GM18511 (cell line): ENCODE results near the gene SYNE4.

ENCODE experiments used
- ATAC-seq: cut with Tn5 transposase; IDR thresholded peaks from one replicate; pipeline ENCODE4 v1.9.1; 2021; ENCODE audit warnings: mild to moderate bottlenecking, moderate library complexity; ENCODE audit not compliant: unreplicated experiment

Gene SYNE4

DNA sequence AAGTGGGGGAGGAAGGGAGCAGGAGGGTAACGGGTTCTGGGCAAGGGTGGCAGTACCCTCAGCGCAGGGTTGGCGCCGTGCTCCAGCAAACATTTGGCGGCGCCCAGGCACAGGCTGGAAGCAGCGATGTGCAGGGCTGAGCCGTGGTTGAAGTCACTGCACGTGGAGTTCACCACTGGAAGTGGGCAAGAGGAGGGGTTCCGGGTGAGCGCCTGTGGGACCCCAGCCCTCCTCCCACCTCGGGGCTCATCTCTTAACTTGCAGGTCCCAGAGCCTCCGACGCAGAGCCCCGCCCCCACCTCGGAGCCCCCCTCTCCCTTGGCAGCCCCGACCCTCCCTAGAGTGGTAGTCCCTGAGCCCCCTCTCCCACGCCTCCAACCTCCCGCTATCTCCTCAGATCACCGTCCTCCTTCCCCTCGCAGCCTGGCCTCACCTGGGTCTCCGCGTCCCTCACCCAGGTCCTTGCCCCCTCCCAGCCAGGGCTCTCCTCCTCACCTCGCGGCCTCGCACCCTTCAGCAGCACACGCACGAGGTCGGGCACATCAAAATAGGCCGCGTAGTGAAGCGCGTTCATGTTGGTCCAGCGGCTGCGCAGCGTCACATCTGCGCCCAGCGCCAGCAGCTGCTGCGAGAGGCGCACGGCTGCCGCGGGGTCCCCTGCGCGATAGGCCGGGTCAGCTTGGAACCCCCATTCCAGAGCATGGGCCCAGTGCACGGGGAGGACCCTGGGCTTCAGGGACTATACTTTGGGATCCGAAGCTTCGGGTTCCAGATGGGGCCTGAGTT is 17.7 kb upstream of the SYNE4 start:
- no peak for ATAC-seq

DNA sequence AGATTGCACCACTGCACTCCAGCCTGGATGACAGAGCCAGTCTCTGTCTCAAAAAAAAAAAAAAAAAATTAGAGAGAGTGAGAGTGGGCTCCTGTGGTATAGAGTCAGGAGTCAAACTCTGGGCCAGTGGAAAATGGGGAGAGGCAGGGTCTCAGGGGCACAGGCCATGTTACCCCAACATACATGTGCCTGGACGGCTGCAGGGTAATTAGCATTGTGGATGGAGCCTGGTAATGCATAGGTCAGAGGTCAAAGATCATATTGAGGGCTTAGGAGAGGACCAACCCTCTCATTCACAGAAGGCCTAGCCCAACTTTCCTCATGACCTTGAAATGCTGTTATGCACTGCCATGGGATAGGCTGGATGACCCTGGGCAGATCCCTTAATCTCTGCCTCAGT is 16.9 kb upstream of the SYNE4 start:
- ATAC-seq: no peak

DNA sequence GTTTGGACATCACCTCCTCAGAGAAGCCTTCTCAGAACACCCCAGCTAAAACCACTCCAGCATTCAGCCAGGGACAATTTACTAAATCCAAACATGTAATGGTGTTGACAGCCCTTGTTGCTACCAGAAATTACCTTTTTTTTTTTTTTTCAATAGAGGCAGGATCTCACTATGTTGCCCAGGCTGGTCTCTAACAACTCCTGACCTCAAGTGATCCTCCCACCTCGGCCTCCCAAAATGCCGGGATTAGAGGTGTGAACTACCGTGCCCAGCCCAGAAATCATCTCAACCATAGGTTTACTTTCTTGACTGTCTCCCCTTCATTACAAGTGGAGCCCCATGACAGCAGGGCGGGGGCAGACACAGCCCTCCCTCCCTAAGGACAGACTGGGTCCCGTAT is 14.8 kb upstream of the SYNE4 start:
- no peak for ATAC-seq

DNA sequence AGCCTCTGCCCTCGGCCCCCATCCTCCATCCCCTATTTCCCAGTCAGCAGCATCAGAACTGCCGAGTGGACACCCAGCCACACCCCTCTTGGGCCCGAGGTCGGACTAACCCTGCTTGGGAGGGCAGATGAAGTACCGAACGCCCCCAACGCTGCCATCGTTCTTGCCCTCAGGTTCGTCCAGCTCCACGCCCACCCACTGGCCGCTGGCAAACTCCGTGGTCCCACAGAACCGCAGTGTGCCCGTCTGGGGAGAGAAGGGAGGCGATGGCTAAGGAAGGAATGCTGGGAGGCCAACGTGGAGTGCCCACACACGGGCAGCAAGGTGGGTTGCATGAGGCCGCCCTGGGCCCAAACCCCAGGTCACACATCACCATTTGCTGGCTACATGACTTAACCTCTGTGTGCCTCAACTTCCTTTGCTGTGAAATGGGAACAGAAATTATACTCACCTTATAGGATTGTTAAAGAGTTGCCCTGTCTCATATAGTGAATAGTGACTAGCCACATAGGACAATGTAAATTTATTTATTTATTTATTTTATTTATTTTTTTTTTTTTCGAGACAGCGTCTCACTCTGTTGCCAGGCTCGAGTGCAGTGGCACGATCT is 10.6 kb upstream of the SYNE4 start:
- ATAC-seq: no peak

DNA sequence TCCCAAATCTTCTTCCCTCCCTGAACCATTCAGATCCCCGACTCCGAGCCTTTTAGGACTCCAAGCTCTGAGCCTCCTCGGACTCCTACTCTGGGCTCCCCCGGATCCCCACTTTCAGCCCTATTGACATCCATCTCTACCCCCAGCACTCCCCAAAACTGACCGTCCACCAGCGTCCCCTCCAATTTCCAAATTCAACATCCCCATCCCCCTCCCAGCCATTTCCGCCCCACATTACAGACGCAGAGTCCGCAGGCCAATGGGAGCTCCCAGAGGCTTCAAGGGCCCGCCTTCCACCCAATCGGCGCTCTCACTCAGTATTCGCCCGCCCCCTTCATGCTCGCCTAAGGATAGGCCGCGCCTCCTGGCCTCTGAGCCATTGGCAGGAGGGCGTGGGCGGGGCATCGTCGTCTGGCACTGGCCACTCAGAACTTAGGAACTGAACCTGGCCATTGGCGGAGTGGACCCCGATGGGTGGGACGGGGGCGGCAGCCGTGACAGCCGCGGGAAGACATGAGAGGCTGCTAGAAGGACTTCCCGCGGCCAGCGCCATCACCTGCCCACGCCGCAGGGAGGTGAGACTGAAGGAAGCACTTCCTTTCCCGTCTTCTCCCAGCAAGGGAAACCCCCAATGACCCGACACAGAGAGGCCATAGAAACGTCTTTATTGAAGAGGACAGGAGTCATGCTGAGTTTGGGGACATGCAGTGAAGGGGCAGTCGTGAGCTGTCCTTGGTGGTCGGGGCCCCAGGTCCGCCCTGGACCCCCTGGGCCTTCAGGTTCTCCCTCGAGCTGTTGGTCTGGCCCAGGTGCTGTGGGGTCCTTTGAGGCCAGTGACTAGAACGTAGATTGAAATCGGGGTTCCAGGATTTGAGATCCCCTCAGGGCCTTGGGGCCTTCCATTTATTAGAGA is 5.7 kb upstream of the SYNE4 start, which contains the start of gene ALKBH6:
ALKBH6 (minus strand) TSS at position 202 of the 913 bp plus-strand sequence. CDS start 816 bp downstream, outside the sequence.
- peak; percentile 98 for ATAC-seq

DNA sequence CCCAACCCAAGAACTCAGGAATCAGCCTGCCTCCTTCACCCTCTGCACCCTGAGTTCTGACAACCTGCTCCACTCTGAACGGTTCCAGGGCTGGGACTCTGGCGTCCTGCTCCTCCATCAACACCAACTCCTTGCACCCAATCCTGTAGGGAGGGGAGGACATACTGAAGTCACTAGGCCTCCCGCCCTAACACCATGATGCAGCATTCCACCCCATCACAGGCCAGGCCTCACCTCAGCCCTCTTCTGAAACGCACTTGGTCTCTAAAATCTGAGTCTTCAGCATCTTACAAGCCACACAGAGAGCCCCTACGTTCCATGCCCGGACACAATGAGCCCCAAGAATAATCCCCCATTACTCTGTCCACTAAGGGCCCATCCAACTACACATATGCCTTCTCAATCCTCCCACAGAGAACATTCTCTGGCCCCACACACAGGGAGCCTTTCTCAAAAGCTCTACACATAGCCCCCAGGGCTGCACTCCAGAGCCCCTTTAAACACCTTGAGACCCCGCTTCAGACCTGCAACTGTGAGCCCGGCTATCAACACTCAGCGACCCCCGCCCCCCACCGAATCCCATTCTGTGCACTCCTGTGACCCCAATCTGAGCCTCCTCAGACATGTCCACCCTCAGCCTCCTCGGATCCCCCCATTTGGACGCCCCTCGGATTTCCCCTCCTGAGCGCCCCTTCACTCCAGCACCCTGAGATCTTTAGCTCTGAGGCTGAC is 4.8 kb upstream of the SYNE4 start:
- no peak for ATAC-seq

DNA sequence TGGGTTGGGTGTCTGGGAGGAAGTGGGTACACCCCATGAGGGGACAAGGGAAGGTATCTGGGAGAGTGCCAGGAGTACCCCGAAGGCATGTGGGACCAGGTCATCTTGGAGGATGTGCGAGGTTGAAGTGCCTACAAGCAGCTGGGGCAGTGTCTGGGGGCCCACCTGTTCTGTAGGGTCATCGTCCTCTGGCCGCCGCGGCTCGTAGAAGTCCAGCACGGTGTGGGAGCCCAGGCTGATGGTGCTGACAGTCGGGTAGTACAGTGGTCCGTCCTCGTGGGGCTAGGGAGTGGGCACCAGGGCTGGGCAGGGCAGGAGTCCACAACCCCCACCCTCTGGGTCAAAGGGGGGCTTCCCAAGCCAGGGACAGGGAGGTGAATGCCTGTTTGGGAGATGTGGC is 1.8 kb upstream of the SYNE4 start:
- ATAC-seq: no peak

DNA sequence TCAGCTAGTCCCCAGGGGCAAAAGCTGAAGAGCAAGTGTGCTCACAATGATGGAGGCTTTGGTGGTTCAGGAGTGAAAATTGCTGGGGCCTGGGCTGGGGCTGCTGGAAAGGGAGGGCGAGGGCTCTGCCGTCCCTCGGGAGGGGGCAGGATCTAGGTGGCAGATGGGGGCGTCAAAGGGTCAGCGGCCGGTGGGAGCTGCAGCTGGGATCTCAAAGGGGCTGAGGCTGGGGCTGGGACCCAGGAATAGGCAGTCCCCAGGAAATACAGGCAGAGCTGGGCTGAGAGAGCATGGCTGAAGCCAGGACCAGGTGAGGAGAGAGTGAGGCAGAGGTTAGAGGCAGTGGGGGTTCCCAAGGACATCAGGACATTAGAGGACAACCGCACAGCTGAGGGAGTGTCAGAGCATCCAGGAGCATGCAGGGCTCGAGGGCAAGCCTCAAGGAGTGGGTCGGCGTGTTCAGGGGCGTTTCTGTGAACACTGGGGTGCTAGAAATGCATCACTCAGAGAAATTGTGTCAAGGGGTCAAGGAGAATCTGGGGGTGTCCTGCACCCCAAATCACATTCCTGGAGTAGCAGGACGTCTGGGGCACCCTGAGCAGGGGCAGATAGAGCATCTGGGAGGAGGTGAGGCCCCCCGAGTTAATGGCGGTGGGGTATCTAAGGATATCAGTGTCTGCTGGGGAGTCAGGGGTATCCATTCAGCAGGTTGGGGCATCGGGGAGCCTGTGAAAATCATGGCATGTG is 1.2 kb upstream of the SYNE4 start:
- no peak for ATAC-seq

DNA sequence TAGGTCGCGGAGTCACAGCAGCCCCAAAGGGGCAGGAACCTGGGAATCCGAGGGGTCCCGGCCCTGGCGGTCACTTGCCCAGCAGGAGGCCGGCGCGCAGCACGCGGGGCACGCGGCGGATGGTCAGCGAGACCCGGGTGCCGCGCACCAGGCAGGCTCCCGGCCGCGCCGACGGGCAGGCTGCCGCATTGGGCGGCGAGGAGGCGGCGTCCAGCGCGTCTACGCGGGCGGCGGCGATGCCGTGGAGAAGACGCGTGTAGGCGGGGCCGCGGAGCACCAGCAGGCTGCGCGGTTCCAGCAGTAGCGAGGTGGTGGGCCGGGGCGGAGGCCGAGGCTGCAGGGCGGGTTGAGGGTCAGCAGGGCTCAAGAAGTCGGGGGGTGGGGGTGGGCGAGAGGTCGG is 607 bp upstream of the SYNE4 start:
- no peak for ATAC-seq

DNA sequence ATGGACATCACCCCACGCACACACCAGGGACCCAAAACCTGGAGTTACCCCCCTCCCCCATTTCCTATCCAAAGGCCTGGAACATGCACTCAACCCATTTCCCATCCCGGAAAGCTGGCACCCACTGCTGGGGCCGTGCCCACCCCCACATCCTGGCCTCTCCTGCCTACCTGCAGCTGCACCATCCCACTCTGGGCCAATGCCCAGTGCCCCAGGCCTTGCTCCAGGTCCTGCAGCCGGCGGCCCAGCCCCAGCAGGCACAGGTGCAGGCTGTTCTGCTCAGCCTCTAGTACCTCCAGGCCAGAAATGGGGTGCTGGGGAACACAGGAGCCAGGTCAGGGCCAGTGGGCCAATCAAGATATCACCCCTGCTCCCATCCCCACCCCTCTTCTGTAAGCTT is 1.7 kb downstream of the SYNE4 start:
- ATAC-seq: no peak

DNA sequence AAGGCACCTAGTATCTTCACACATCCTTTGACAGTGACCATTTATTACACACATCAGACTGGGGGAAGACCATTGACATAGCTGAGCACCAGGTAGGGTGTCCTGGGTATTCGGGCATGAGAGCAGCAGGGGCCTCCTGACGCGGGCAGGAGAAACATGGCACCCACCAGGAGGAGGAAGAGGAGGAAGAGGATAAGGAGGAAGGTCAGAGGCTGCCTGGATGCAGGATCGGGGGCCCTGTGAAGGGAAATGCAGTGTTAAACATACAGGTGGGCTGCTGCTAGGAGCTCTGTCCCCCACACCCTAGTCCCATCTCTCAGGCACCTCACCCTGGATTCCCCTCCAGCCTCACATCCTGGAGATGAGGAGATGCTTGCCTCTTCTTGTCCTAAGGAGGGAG is 5.3 kb downstream of the SYNE4 start:
- ATAC-seq: no peak

DNA sequence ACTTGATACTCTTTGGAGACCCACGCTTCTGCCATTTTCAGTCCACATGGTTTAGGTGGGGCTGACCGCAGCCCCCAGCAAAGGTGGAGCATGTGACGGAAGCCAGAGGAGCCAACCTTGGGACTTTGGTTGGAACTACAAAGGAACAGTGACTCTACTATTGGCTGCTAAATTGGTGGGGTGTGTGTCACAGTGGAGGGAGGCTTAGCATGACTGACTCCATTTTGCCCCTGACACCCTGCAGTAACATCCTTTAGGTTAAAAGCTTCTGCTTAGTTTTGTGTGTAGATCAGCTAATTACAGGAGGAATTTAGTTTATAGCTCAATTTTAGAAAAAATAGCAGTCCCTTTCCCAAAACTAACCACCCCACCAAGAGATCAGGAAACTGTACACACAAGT is 7.0 kb downstream of the SYNE4 start:
- no peak for ATAC-seq

DNA sequence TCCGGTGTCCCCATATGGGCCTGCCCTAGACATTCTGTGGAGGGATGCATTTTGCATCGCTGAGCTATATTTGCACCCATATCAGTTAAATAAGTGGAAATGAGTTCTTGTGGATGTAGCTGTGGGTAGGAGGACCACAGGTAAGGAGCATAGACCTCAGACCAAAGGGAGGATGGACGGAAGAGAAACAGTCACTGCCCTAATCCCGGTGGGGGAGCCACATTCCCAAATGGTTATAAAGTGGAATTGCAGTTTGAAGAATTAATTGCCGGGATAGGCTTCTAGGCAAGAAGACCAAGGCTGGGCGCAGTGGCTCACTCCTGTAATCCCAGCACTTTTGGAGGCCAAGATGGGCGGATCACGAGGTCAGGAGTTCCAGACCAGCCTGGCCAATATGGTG is 11.8 kb downstream of the SYNE4 start:
- no peak for ATAC-seq

DNA sequence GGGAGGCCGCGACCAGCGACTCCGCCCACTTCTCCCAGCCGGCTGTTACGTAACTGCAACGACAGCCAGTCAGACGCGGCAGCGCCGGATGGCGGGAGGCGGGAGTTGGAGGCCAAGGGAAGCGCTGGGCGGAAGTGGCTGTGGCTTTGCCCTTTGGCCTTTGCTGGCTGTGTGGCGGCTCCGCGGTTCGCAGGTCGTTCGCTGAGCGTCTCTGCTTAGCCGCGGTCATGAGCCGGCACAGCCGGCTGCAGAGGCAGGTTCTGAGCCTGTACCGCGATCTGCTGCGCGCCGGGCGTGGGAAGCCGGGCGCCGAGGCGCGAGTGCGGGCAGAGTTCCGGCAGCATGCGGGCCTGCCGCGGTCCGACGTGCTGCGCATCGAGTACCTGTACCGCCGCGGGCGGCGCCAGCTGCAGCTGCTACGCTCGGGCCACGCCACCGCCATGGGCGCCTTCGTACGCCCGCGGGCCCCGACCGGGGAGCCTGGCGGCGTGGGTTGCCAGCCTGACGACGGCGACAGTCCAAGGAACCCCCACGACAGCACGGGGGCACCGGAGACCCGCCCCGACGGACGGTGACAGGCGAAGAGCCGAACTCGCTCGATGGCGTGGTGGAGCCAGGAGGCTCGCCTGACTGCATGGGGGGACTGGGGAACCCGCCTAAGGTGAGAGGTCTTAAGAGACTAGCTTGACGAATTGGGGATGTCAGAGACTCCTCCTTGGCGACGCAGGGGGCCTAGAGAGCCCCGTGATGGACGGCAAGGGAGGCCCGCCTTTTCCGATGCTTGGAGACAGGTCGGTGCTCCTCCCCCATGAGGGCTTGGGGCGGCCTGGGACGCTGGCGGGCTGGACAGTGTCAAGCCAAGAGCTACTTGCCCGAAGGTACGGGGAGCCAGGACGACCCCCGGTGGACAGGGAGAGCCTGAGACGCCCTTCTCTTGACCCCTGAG is 13.3 kb downstream of the SYNE4 start, which contains the start of gene SDHAF1:
SDHAF1 (plus strand) TSS at position 141 of the 946 bp plus-strand sequence; CDS start at position 228, 87 bp downstream.
- ATAC-seq: peak; percentile 87

DNA sequence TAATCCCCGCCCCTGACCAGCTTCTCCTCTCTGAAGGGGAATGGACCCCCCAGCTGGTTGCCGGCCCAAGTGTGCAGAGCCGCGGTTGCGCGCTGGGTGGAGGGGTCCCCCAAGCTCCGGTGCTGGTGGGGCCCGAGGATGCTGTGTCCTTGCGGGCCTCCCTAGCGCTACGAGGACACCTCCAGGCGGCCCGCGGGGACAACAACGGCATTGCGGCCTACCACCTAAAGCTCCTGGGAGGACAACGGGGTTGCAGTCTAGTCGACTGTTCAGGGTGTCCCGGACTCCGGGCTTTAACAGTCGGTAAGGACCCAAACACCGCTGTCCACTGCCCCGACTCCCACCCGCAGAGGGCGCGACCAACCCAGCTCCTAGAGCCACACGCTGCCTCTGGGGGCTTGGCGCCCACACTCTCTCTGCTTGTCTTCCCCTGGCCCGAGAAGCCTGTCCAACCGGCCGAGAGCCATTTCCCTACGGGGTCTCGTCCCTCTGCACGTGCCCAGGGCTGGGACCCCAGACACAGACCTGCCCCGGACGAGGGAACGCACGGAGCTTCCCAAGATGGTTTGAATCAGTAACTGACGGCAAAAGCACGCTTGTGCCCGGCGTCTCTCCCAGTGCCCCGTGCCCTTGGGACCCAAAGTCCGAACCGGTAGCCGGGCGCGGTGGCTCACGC is 14.6 kb downstream of the SYNE4 start:
- no peak for ATAC-seq

DNA sequence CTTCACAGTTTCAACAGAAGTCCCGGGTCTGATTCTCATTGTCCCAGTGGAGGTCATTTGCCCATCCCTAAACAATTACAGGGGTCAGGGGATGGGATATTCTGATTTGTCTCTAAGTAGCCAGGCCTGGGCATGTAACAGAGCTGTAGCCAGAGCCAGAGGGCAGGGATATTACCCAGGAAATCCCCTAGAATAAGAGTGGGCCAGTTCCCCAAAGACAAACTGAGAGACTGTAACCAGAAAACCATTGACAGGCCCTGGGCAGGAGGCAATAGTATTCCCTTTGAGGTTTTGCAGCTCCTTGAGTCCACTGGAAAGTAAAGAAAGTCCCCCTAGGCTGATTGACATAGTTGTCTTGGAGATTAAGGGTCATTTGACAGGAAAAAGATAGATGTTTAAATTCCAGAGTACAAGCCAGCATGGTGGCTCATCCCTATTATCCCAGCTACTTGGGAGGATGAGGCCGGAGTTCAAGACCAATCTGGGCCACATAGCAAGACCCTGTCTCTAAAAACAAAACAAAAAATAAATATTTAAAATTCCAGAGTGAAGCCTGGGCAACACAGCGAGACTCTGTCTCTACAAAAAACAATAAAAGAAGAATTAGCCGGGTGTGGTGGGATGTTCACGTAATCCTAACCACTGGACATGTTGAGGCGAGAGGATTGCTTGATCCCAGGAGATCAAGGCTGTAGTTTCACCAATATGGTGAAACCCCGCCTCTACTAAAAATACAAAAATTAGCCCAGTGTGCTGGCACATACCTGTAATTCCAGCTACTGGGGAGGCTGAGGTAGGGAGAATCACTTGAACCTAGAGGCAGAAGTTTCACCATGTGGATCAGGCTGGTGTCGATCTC is 15.5 kb downstream of the SYNE4 start:
- no peak for ATAC-seq

DNA sequence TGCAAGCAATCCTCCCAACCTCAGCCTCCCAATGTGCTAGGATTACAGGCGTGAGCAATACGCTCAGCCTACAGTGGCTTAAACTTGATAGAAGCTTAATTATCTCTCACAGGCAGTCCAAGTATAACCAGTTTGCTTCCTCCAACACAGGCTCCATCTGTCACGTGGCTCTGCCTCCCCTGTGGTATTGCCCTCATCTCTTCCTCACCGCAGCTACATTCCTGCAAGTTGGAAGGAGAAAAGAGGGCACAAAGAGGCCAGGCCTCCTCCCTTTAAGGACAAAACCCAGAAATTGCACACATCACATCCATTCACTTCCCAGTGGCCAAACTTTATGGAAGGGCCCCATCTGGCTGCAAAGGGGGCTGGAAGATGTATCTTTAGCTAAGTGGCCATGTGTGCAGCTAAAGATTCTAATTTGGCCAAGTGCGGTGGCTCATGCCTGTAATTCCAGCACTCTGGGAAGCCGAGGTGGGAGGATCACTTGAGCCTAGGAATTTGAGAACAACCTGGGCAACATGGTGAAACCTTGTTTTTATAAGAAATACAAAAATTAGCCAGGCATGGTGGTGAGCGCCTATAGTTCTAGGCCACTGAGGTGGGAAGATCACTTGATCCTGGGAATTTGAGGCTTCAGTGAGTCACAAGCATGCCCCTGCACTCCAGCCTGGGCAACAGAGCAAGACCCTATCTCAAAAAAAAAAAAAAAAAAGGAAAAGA is 16.7 kb downstream of the SYNE4 start:
- ATAC-seq: no peak
